Liver (tissue), 9 donors: Measurements from ENCODE around the gene SERTAD3. TPM values are rescaled to one million over a fixed set of nuclear protein-coding genes. Genes with fewer than 3 reads are reported as not detected.

Experiments
- DNase-seq: peaks from one replicate; pipeline ENCODE4 v3.0.0-alpha.2; 2017; ENCODE audit warnings: low spot score
- H3K27ac ChIP-seq, 2 donors: one replicate each; pipeline ENCODE4 v1.7.0; 2013; ENCODE audit warnings: inconsistent platforms in 2 of 2, low read length in 2 of 2, control low read depth in 1 of 2, low read depth in 1 of 2, mild to moderate bottlenecking in 1 of 2
- H3K27me3 ChIP-seq, 4 donors: one replicate each; pipeline versions ENCODE4 v1.6.1 to v1.7.0; 2013; ENCODE audit warnings: low read length in 3 of 4, inconsistent platforms in 1 of 4, mild to moderate bottlenecking in 1 of 4, moderate library complexity in 1 of 4; ENCODE audit not compliant: control insufficient read depth in 4 of 4, insufficient read depth in 4 of 4
- H3K36me3 ChIP-seq, 4 donors: one replicate each; pipeline versions ENCODE4 v1.6.1 to v1.7.0; 2013; ENCODE audit warnings: low read length in 3 of 4, mild to moderate bottlenecking in 3 of 4, low read depth in 1 of 4, moderate library complexity in 1 of 4; ENCODE audit not compliant: control insufficient read depth in 4 of 4, insufficient read depth in 3 of 4
- H3K4me1 ChIP-seq, 4 donors: one replicate each; pipeline versions ENCODE4 v1.6.1 to v1.7.0; 2013; ENCODE audit warnings: low read length in 3 of 4, mild to moderate bottlenecking in 3 of 4, moderate library complexity in 1 of 4; ENCODE audit not compliant: control insufficient read depth in 4 of 4, insufficient read depth in 4 of 4
- H3K4me3 ChIP-seq, 3 donors: one replicate each; pipeline versions ENCODE4 v1.6.1 to v1.7.0; 2013; ENCODE audit warnings: low read length in 3 of 3, control low read depth in 1 of 3, low read depth in 1 of 3, mild to moderate bottlenecking in 1 of 3
- H3K9ac ChIP-seq, 2 donors: one replicate each; pipeline ENCODE4 v1.7.0; 2013; ENCODE audit warnings: low read length in 2 of 2, mild to moderate bottlenecking in 2 of 2, moderate library complexity in 2 of 2, control low read depth in 1 of 2, low read depth in 1 of 2
- H3K9me3 ChIP-seq, 4 donors: one replicate each; pipeline versions ENCODE4 v1.6.1 to v1.7.0; 2013; ENCODE audit warnings: low read length in 3 of 4; ENCODE audit not compliant: control insufficient read depth in 4 of 4
- FOXA1 ChIP-seq: IDR thresholded peaks from 2 replicates; pipeline ENCODE4 v1.6.1; 2016; ENCODE audit warnings: antibody characterized with exemption
- GABPA ChIP-seq, 2 donors: IDR thresholded peaks in 1 of 2; conservative IDR thresholded peaks in 1 of 2; 2 replicates each; pipeline ENCODE4 v1.6.1; 2016; ENCODE audit warnings: antibody characterized with exemption in 2 of 2, mild to moderate bottlenecking in 1 of 2, moderate library complexity in 1 of 2
- NR2F2 ChIP-seq: IDR thresholded peaks from 2 replicates; pipeline ENCODE4 v1.6.1; 2016; ENCODE audit warnings: antibody characterized with exemption
- RAD21 ChIP-seq, 2 donors: IDR thresholded peaks; 2 replicates each; pipeline ENCODE4 v1.6.1; 2016; ENCODE audit warnings: antibody characterized with exemption in 2 of 2, mild to moderate bottlenecking in 2 of 2
- SP1 ChIP-seq: IDR thresholded peaks from 2 replicates; pipeline ENCODE4 v1.6.1; 2018; ENCODE audit warnings: antibody characterized with exemption, mild to moderate bottlenecking
- TAF1 ChIP-seq: conservative IDR thresholded peaks from 2 replicates; pipeline ENCODE4 v1.6.1; 2016; ENCODE audit warnings: antibody characterized with exemption, mild to moderate bottlenecking
- WGBS: extraction: QIAGEN DNeasy Blood & Tissue Kit; methylation state at CpG from one replicate; pipeline ENCODE4 v1.1.7; 2013; 5-methylcytosine and 5-hydroxymethylcytosine counted together
- polyA plus RNA-seq, 2 donors: library from polyadenylated mRNA; stranded (reverse) in 1 of 2; unstranded in 1 of 2; fragments of 200-250 nt in 1 of 2; fragments of >200 nt in 1 of 2; fragmentation: Nextera tagmentation in 1 of 2; extraction: Ambion mirVana in 1 of 2; gene quantifications; one replicate each; pipeline versions ENCODE4 v1.2.1 to v1.2.3, GENCODE V29; 2013 to 2015
- total RNA-seq, 2 donors: library from RNA; depleted of rRNA; stranded (reverse); fragments of >200 nt; gene quantifications; one replicate each; pipeline ENCODE4 v1.2.3, GENCODE V29; 2014
- TF ChIP-seq, protein P1 (sequence below): fragments of 150-350 bp; IDR thresholded peaks from 2 replicates; pipeline ENCODE4 v1.5.1; 2017; ENCODE audit warnings: improper control_type of control experiment, low read depth, low read length; ENCODE audit not compliant: missing input control
- TF ChIP-seq, protein P2 (sequence below): IDR thresholded peaks from 2 replicates; pipeline ENCODE4 v1.6.1; 2016; ENCODE audit warnings: antibody characterized with exemption
- TF ChIP-seq, protein P3 (sequence below): IDR thresholded peaks from 2 replicates; pipeline ENCODE4 v1.6.1; 2016; ENCODE audit warnings: antibody characterized with exemption
- TF ChIP-seq, protein P4 (sequence below): IDR thresholded peaks from 2 replicates; pipeline ENCODE4 v1.6.1; 2016; ENCODE audit warnings: antibody characterized with exemption, mild to moderate bottlenecking
- TF ChIP-seq, protein P5 (sequence below): IDR thresholded peaks from 2 replicates; pipeline ENCODE4 v1.6.1; 2016; ENCODE audit warnings: antibody characterized with exemption
- donor health status: healthy.
- donor health status: healthy.
- donor health status: healthy.
- donor health status: healthy.
- donor health status: healthy.

The SERTAD3 gene
- total and polyA plus RNA-seq, 4 donors, result 6.1 to 8.9 (median 6.9) TPM

DNA sequence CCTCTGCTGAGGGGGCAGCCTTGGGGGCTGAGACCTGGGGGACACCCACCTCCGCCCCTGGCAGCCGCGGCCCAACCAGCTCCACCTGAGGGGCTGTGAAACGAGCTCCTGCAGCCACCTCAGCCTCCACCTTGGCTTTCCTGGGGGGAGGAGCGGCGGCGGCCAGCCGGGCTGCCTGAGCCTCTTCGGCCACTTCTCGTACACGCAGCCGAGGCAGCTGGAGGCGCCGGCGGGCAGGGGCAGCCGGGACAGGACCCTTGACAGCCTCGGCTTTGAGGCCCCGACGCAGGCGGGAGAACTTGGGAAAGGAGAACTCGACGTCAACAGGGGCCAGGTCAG is 46.6 kb downstream of the SERTAD3 start:
- no peaks in the 10 kb centered on the region for H3K27me3 ChIP-seq
- no peaks in the 10 kb centered on the region for H3K36me3 ChIP-seq
- DNase-seq, result no peak
- H3K4me1 ChIP-seq, result no peaks in the 10 kb centered on the region
- no peak overlapping the region for H3K9ac ChIP-seq
- H3K27ac ChIP-seq, result no peak overlapping the region
- TF ChIP-seq, protein P1, sequence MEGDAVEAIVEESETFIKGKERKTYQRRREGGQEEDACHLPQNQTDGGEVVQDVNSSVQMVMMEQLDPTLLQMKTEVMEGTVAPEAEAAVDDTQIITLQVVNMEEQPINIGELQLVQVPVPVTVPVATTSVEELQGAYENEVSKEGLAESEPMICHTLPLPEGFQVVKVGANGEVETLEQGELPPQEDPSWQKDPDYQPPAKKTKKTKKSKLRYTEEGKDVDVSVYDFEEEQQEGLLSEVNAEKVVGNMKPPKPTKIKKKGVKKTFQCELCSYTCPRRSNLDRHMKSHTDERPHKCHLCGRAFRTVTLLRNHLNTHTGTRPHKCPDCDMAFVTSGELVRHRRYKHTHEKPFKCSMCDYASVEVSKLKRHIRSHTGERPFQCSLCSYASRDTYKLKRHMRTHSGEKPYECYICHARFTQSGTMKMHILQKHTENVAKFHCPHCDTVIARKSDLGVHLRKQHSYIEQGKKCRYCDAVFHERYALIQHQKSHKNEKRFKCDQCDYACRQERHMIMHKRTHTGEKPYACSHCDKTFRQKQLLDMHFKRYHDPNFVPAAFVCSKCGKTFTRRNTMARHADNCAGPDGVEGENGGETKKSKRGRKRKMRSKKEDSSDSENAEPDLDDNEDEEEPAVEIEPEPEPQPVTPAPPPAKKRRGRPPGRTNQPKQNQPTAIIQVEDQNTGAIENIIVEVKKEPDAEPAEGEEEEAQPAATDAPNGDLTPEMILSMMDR, result no peak
- TF ChIP-seq SP1, result no peak
- H3K4me3 ChIP-seq, result no peak overlapping the region
- no peaks in the 10 kb centered on the region for H3K9me3 ChIP-seq
- 96% methylated on average over 22 of the region's 22 CpGs for WGBS

DNA sequence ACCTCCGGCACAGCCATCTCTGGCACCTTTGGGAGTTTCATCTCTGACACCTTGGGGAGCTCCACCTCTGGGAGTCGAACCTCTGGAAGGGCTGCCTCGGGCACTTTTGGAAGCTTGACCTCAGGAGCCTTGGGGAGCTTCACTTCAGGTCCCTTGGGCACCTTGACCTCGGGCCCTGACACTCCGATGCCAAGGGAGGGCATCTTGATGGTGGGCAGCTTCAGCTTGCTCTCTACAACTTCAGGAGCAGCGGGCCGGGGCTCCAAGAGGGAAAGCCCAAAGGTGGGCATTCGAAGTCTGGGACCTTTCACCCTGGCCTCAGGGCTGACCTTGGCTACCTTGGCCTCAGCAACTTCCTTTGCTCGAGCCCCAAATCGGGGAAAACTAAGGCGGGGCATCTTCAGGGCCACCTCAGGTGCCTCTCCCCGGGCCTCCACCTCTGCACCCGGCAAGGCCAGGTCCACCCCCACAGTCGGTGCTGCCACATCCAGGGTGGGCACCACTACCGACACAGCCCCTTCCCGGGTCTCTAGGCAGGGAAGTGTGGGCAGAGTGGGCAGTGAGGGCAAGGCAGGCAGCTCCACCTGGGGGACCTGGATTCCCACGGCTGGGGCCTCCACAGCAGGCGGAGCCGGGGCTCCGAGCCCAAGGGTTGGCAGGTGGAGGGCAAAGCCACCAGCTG is 47.1 kb downstream of the SERTAD3 start:
- Histone ChIP-seq H3K27ac (no peak overlapping the region), H3K9ac (no peak overlapping the region), H3K4me1 (no peaks in the 10 kb centered on the region), H3K4me3 (no peak overlapping the region), H3K27me3 (no peaks in the 10 kb centered on the region), H3K9me3 (no peaks in the 10 kb centered on the region), H3K36me3 (no peaks in the 10 kb centered on the region)
- no peak for DNase-seq
- TF ChIP-seq, protein P2, sequence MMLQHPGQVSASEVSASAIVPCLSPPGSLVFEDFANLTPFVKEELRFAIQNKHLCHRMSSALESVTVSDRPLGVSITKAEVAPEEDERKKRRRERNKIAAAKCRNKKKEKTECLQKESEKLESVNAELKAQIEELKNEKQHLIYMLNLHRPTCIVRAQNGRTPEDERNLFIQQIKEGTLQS, result no peak
- TF ChIP-seq TAF1 (no peak), NR2F2 (no peak), FOXA1 (no peak), GABPA (IDR thresholded peaks at IDR 0.05 in 1 of 2, conservative IDR thresholded peaks at IDR 0.05 in 1 of 2) (no peak), RAD21 (IDR thresholded peaks at IDR 0.05) (no peak)
- TF ChIP-seq, protein P3, sequence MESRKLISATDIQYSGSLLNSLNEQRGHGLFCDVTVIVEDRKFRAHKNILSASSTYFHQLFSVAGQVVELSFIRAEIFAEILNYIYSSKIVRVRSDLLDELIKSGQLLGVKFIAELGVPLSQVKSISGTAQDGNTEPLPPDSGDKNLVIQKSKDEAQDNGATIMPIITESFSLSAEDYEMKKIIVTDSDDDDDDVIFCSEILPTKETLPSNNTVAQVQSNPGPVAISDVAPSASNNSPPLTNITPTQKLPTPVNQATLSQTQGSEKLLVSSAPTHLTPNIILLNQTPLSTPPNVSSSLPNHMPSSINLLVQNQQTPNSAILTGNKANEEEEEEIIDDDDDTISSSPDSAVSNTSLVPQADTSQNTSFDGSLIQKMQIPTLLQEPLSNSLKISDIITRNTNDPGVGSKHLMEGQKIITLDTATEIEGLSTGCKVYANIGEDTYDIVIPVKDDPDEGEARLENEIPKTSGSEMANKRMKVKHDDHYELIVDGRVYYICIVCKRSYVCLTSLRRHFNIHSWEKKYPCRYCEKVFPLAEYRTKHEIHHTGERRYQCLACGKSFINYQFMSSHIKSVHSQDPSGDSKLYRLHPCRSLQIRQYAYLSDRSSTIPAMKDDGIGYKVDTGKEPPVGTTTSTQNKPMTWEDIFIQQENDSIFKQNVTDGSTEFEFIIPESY, result no peak
- TF ChIP-seq, protein P1, result no peak
- TF ChIP-seq, protein P4, sequence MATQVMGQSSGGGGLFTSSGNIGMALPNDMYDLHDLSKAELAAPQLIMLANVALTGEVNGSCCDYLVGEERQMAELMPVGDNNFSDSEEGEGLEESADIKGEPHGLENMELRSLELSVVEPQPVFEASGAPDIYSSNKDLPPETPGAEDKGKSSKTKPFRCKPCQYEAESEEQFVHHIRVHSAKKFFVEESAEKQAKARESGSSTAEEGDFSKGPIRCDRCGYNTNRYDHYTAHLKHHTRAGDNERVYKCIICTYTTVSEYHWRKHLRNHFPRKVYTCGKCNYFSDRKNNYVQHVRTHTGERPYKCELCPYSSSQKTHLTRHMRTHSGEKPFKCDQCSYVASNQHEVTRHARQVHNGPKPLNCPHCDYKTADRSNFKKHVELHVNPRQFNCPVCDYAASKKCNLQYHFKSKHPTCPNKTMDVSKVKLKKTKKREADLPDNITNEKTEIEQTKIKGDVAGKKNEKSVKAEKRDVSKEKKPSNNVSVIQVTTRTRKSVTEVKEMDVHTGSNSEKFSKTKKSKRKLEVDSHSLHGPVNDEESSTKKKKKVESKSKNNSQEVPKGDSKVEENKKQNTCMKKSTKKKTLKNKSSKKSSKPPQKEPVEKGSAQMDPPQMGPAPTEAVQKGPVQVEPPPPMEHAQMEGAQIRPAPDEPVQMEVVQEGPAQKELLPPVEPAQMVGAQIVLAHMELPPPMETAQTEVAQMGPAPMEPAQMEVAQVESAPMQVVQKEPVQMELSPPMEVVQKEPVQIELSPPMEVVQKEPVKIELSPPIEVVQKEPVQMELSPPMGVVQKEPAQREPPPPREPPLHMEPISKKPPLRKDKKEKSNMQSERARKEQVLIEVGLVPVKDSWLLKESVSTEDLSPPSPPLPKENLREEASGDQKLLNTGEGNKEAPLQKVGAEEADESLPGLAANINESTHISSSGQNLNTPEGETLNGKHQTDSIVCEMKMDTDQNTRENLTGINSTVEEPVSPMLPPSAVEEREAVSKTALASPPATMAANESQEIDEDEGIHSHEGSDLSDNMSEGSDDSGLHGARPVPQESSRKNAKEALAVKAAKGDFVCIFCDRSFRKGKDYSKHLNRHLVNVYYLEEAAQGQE, result no peak
- TF ChIP-seq, protein P5, sequence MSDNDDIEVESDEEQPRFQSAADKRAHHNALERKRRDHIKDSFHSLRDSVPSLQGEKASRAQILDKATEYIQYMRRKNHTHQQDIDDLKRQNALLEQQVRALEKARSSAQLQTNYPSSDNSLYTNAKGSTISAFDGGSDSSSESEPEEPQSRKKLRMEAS, result no peak
- 90% methylated on average over 20 of the region's 20 CpGs for WGBS
